Hepatocyte (in vitro differentiated cells): ENCODE data around the gene GABRA4. TPM values are rescaled to one million over a fixed set of nuclear protein-coding genes. Genes with fewer than 3 reads are reported as not detected.

Experiments
- DNase-seq: peaks from one replicate; pipeline ENCODE4 v3.0.0-alpha.2; 2016; ENCODE audit warnings: low spot score
- H2AFZ ChIP-seq: fragments of 200-600 bp; sonication (generic); 2 replicates; pipeline ENCODE4 v1.6.0; 2016; ENCODE audit warnings: antibody characterized with exemption, mild to moderate bottlenecking
- H3K27ac ChIP-seq: fragments of 200-600 bp; sonication (generic); 2 replicates; pipeline ENCODE4 v1.5.1; 2016; ENCODE audit warnings: mild to moderate bottlenecking
- H3K27me3 ChIP-seq: fragments of 200-600 bp; sonication (generic); 2 replicates; pipeline ENCODE4 v1.6.1; 2016
- H3K36me3 ChIP-seq: fragments of 200-600 bp; sonication (generic); replicated peaks from 2 replicates; pipeline ENCODE4 v1.5.1; 2016; ENCODE audit warnings: low read depth; ENCODE audit not compliant: insufficient read depth
- H3K4me1 ChIP-seq: fragments of 200-600 bp; sonication (generic); 2 replicates; pipeline ENCODE4 v1.5.1; 2016; ENCODE audit warnings: mild to moderate bottlenecking, moderate library complexity; ENCODE audit not compliant: insufficient read depth
- H3K4me2 ChIP-seq: fragments of 200-600 bp; sonication (generic); 2 replicates; pipeline ENCODE4 v1.6.0; 2016
- H3K4me3 ChIP-seq: fragments of 200-600 bp; sonication (generic); 2 replicates; pipeline ENCODE4 v1.5.1; 2016; ENCODE audit warnings: mild to moderate bottlenecking
- H3K79me2 ChIP-seq: fragments of 200-600 bp; sonication (generic); 2 replicates; pipeline ENCODE4 v1.6.0; 2017; ENCODE audit warnings: mild to moderate bottlenecking
- H3K9me2 ChIP-seq: fragments of 200-600 bp; sonication (generic); replicated peaks from 2 replicates; pipeline ENCODE4 v1.6.0; 2017; ENCODE audit warnings: mild to moderate bottlenecking; ENCODE audit not compliant: insufficient read depth
- H3K9me3 ChIP-seq: fragments of 200-600 bp; sonication (generic); 2 replicates; pipeline ENCODE4 v1.5.1; 2016; ENCODE audit warnings: low read depth, mild to moderate bottlenecking
- H4K20me1 ChIP-seq: fragments of 200-600 bp; sonication (generic); 2 replicates; pipeline ENCODE4 v1.6.0; 2016; ENCODE audit warnings: mild to moderate bottlenecking; ENCODE audit not compliant: insufficient read depth, poor library complexity, severe bottlenecking
- CTCF ChIP-seq: fragments of 200-600 bp; sonication (generic); IDR thresholded peaks from 2 replicates; pipeline ENCODE4 v1.5.1; 2016; ENCODE audit warnings: antibody characterized with exemption, mild to moderate bottlenecking; ENCODE audit not compliant: poor library complexity
- EZH2 ChIP-seq: fragments of 200-600 bp; sonication (generic); IDR thresholded peaks from 2 replicates; pipeline ENCODE4 v1.6.1; 2016; ENCODE audit warnings: antibody characterized with exemption, mild to moderate bottlenecking, borderline replicate concordance
- EZH2phosphoT487 ChIP-seq: fragments of 200-600 bp; sonication (generic); IDR thresholded peaks from one replicate; pipeline ENCODE4 v1.6.1; 2018; ENCODE audit warnings: antibody characterized with exemption, mild to moderate bottlenecking, low read depth, moderate library complexity; ENCODE audit not compliant: unreplicated experiment, severe bottlenecking
- WGBS: methylation state at CpG from one replicate; pipeline ENCODE4 v1.1.6; 2016; ENCODE audit warnings: low lambda C conversion rate; ENCODE audit errors: missing lambda C conversion rate; 5-methylcytosine and 5-hydroxymethylcytosine counted together
- polyA plus RNA-seq: library from polyadenylated mRNA; unstranded; fragments of >200 nt; fragmentation: Nextera tagmentation; extraction: Ambion mirVana; gene quantifications from 2 replicates; pipeline ENCODE4 v1.2.1, GENCODE V29; 2016
- total RNA-seq: library from RNA; depleted of rRNA; stranded (reverse); fragments of >200 nt; gene quantifications from 2 replicates; pipeline ENCODE4 v1.2.3, GENCODE V29; 2014

The GABRA4 gene
- total and polyA plus RNA-seq, 2 experiments from 2014 or later: 0.27 to 0.73 TPM

GRCh38 chr4:46952451-46952850, 40.9 kb downstream of the GABRA4 start:
- Histone ChIP-seq H3K4me1 (no peaks in the 10 kb centered on the region), H4K20me1 (no peaks in the 10 kb centered on the region), H3K79me2 (no peaks in the 10 kb centered on the region), H3K4me3 (no peak overlapping the region), H3K27me3 (no peaks in the 10 kb centered on the region), H2AFZ (no peak overlapping the region), H3K4me2 (no peak overlapping the region), H3K27ac (no peak overlapping the region), H3K9me2 (no peaks in the 10 kb centered on the region), H3K36me3 (no peaks in the 10 kb centered on the region), H3K9me3 (no peaks in the 10 kb centered on the region)
- TF ChIP-seq EZH2phosphoT487 (no peak), CTCF (no peak), EZH2 (no peak)
- DNase-seq: no peak
- 87% methylated on average over 2 of the region's 2 CpGs for WGBS

- Histone ChIP-seq H3K4me2 (no peak overlapping the region), H3K36me3 (no peaks in the 10 kb centered on the region), H3K9me3 (no peaks in the 10 kb centered on the region), H3K4me3 (no peak overlapping the region), H3K27ac (no peak overlapping the region), H3K9me2 (no peaks in the 10 kb centered on the region), H3K27me3 (no peaks in the 10 kb centered on the region), H3K4me1 (no peaks in the 10 kb centered on the region), H3K79me2 (no peaks in the 10 kb centered on the region), H2AFZ (no peak overlapping the region), H4K20me1 (no peaks in the 10 kb centered on the region)
- DNase-seq: no peak
- TF ChIP-seq EZH2: no peak
- TF ChIP-seq EZH2phosphoT487: no peak
- no peak for TF ChIP-seq CTCF
- WGBS: 71% methylated on average over 3 of the region's 3 CpGs
Measured at GRCh38 chr4:46950826-46951225, 42.6 kb downstream of the GABRA4 start.

GRCh38 chr4:46949822-46950221, 43.6 kb downstream of the GABRA4 start:
- Histone ChIP-seq H4K20me1 (no peaks in the 10 kb centered on the region), H3K9me3 (no peaks in the 10 kb centered on the region), H3K4me2 (no peak overlapping the region), H3K4me1 (no peaks in the 10 kb centered on the region), H3K4me3 (no peak overlapping the region), H3K36me3 (no peaks in the 10 kb centered on the region), H3K27me3 (no peaks in the 10 kb centered on the region), H3K9me2 (no peaks in the 10 kb centered on the region), H3K79me2 (no peaks in the 10 kb centered on the region), H3K27ac (no peak overlapping the region), H2AFZ (no peak overlapping the region)
- 74% methylated on average over 1 of the region's 1 CpG for WGBS
- no peak for TF ChIP-seq EZH2phosphoT487
- TF ChIP-seq CTCF: no peak
- DNase-seq: no peak

- Histone ChIP-seq H3K27ac (no peak overlapping the region), H3K79me2 (no peaks in the 10 kb centered on the region), H3K9me3 (no peaks in the 10 kb centered on the region), H3K9me2 (no peaks in the 10 kb centered on the region), H2AFZ (no peak overlapping the region), H3K4me3 (no peak overlapping the region), H4K20me1 (no peaks in the 10 kb centered on the region), H3K36me3 (no peaks in the 10 kb centered on the region), H3K4me2 (no peak overlapping the region), H3K27me3 (no peaks in the 10 kb centered on the region), H3K4me1 (no peaks in the 10 kb centered on the region)
- 68% methylated on average over 2 of the region's 2 CpGs for WGBS
- no peak for DNase-seq
- TF ChIP-seq EZH2: no peak
- TF ChIP-seq CTCF: no peak
- TF ChIP-seq EZH2phosphoT487: no peak
Measured at GRCh38 chr4:46947541-46947940, 45.8 kb downstream of the GABRA4 start.
